ENCODE results near the gene STK31.
A peak's percentile ranks its signal among the peaks of the same experiment; 100 is the strongest.
"Not testable (repeated sequence)": the region's sequence is repeated elsewhere in the genome, so short reads cannot be mapped to it uniquely, and the experiment has no call there.

Gene STK31

DNA sequence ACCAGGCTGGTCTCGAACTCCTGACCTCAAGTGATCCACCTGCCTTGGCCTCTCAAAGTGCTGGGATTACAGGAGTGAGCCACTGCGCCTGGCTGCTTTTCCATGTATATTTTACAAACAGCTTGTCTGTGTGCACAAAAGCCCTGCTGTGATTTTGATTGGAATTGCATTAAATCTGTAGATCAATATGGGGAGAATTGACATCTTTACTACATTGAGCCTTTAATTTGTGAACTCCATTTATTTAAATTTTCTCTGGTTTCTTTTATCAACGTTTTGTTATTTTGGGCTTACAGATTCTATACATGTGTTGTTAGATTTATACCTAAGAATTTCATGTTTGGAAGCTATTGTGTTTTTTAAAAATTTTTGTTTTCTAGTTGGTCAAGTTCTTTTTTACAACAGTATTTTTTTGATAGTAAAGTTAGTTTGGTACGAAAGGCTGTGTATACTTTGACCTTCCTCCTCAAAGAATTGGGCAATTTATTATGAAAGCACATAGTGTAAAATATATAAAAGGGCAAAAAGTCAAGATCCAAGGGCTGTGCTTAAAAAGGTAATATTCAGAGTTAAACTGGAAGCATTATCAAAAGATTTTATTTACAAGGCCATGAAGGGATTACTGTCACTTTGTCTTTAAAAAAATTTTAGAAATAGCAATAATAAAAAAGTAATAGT, 92.8 kb downstream of the STK31 start:
- H3K4me3 ChIP-seq (ENCODE audit: low read depth, low read length), result no peak overlapping the region
- in situ Hi-C loops (cut with HindIII; ENCODE audit: low pct_ligation_motif_present, low sequenced_read_pairs), result no loop called here
- no peaks in the 10 kb centered on the region for H3K27me3 ChIP-seq (replicated peaks)
- H3K36me3 ChIP-seq (replicated peaks), result no peaks in the 10 kb centered on the region
- H3K27ac ChIP-seq, result no peak overlapping the region
- no peak for DNase-seq
- TF ChIP-seq, protein P1, sequence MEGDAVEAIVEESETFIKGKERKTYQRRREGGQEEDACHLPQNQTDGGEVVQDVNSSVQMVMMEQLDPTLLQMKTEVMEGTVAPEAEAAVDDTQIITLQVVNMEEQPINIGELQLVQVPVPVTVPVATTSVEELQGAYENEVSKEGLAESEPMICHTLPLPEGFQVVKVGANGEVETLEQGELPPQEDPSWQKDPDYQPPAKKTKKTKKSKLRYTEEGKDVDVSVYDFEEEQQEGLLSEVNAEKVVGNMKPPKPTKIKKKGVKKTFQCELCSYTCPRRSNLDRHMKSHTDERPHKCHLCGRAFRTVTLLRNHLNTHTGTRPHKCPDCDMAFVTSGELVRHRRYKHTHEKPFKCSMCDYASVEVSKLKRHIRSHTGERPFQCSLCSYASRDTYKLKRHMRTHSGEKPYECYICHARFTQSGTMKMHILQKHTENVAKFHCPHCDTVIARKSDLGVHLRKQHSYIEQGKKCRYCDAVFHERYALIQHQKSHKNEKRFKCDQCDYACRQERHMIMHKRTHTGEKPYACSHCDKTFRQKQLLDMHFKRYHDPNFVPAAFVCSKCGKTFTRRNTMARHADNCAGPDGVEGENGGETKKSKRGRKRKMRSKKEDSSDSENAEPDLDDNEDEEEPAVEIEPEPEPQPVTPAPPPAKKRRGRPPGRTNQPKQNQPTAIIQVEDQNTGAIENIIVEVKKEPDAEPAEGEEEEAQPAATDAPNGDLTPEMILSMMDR (IDR thresholded peaks at IDR 0.05; ENCODE audit: low read depth, low read length, missing control alignments), result no peak

DNA sequence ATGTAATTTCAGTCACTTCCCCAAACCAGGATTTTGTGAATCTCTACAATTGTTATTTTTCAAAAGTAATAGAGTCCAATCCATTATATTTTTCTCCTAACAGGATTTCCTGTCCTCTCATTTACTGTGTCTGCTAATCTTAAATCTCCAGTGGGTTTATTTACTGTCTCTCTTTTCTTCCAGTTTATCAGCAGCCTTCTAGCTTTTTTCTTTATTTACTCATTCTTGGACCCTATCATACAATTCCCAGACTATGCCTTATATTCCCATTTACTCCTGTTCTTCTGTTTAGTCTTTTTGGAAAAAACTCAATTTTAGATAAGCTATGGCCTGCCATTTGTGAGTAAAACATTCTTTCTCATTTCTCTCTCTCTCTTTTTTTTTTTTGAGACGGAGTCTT, 94.7 kb downstream of the STK31 start:
- no peaks in the 10 kb centered on the region for H3K36me3 ChIP-seq (replicated peaks)
- TF ChIP-seq, protein P1 (IDR thresholded peaks at IDR 0.05; ENCODE audit: low read depth, low read length, missing control alignments), result no peak
- in situ Hi-C loops (cut with HindIII; ENCODE audit: low pct_ligation_motif_present, low sequenced_read_pairs), result no loop called here

DNA sequence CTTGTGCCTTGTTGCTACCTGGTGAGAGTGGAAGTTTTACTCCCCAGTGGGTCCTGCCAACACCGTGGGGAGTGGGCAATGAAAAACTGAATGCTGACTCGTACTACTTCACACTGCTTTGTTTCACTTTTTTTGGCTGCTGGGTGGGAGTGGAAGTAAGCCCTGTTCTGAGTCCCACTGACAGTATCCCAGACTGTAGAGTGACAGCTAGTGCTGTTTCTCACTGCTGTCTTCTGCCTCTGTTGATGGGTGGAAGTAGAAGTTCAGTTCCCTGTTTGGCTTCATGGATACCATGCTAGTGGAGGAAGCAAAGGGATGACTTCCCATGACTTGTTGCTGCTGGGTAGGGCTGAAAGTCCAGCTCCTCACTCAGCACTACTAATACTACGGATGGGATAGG, 98.4 kb downstream of the STK31 start:
- Histone ChIP-seq H3K4me3 (ENCODE audit: low read depth, low read length) (no peak overlapping the region), H3K36me3 (replicated peaks) (no peaks in the 10 kb centered on the region), H3K27ac (no peak overlapping the region), H3K27me3 (replicated peaks) (no peaks in the 10 kb centered on the region)
- no peak for DNase-seq
- in situ Hi-C loops (cut with HindIII; ENCODE audit: low pct_ligation_motif_present, low sequenced_read_pairs), result no loop called here
- TF ChIP-seq, protein P1 (IDR thresholded peaks at IDR 0.05; ENCODE audit: low read depth, low read length, missing control alignments), result no peak

More for the DNA sequence above, 94.7 kb downstream of the STK31 start:
- Histone ChIP-seq H3K27me3 (replicated peaks) (no peaks in the 10 kb centered on the region), H3K27ac (no peak overlapping the region), H3K4me3 (ENCODE audit: low read depth, low read length) (no peak overlapping the region)
- DNase-seq, result no peak

DNA sequence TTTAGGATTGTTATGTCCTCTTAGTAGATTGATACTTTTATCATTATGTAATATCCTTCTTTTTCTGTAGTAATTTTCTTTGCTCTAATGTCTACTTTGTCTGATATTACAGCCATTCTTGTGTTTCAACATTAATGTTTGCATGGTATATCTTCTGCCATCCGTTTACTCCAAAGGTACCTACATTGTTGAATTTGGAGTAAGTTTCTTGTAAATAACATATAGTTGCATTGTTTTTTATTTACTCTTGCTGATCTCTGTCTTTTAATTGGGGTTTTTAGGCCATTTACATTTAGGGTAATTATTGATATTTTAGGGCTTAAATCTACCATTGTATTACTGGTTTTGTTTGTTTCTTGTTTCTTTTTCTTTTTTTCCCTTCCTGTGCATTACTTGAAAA, 100.1 kb downstream of the STK31 start:
- no peak for DNase-seq
- TF ChIP-seq, protein P1 (IDR thresholded peaks at IDR 0.05; ENCODE audit: low read depth, low read length, missing control alignments), result no peak
- Histone ChIP-seq H3K36me3 (replicated peaks) (no peaks in the 10 kb centered on the region), H3K27me3 (replicated peaks) (no peaks in the 10 kb centered on the region), H3K4me3 (ENCODE audit: low read depth, low read length) (no peak overlapping the region), H3K27ac (no peak overlapping the region)
- in situ Hi-C loops (cut with HindIII; ENCODE audit: low pct_ligation_motif_present, low sequenced_read_pairs), result no loop called here

DNA sequence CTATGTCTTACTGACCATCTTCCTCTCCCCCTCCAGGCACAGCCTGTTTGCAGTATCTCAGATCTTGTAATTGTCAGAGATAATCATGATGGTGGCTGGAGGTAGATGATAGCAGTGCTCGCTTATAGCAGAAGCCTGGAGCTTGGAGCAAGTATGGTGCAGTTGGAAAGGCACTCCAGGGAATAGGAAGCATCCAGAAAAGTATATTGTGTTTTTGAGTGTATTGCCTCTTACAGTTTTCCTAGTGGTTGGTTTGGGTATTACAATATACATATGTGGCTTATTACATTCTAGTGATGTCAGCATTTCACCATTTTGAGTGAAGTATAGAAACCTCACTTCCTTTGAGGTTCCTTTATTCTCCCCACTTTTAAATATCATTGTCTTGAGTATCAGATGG, 101.5 kb downstream of the STK31 start:
- Histone ChIP-seq H3K36me3 (replicated peaks) (no peaks in the 10 kb centered on the region), H3K27me3 (replicated peaks) (no peaks in the 10 kb centered on the region), H3K4me3 (ENCODE audit: low read depth, low read length) (no peak overlapping the region), H3K27ac (no peak overlapping the region)
- in situ Hi-C loops (cut with HindIII; ENCODE audit: low pct_ligation_motif_present, low sequenced_read_pairs), result no loop called here
- no peak for DNase-seq
- TF ChIP-seq, protein P1 (IDR thresholded peaks at IDR 0.05; ENCODE audit: low read depth, low read length, missing control alignments), result peak; percentile 46

DNA sequence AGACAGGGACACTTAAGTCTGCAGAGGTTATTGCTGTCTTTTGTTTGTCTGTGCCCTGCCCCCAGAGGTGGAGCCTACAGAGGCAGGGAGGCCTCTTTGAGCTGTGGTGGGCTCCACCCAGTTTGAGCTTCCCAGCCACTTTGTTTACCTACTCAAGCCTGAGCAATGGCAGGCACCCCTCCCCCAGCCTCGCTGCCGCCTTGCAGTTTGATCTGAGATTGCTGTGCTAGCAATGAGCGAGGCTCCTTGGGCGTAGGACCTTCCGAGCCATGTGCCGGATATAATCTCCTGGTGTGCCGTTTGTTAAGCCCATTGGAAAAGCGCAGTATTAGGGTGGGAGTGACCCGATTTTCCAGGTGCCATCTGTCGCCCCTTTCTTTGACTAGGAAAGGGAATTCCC, 118.1 kb downstream of the STK31 start:
- H3K27ac ChIP-seq; in situ Hi-C loops (cut with HindIII; ENCODE audit: low pct_ligation_motif_present, low sequenced_read_pairs); H3K4me3 ChIP-seq (ENCODE audit: low read depth, low read length); H3K27me3 ChIP-seq (replicated peaks); DNase-seq; H3K36me3 ChIP-seq (replicated peaks): not testable (repeated sequence)

DNA sequence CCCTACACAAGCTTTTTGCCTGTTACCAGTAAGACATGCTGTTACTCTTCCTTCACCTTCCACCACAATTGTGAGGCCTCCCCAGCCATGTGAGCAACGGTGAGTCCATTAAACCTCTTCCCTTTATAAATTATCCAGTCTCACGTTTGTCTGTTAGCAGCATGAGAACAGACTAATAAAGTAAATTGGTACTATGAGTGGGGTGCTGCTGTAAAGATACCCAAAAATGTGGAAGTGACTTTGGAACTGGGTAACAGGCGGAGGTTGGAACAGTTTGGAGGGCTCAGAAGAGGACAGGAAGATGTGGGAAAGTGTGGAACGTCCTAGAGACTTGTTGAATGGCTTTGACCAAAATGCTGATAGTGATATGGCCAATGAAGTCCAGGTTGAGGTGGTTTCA, 122.7 kb downstream of the STK31 start:
- DNase-seq; H3K27ac ChIP-seq; H3K4me3 ChIP-seq (ENCODE audit: low read depth, low read length); H3K27me3 ChIP-seq (replicated peaks); H3K36me3 ChIP-seq (replicated peaks); in situ Hi-C loops (cut with HindIII; ENCODE audit: low pct_ligation_motif_present, low sequenced_read_pairs): not testable (repeated sequence)

Data from brain microvascular endothelial cell (primary cell).